NCI-H1417 treated with DMSO at 0.1 percent for 48 hours (cell line): ENCODE measurements around the gene KCNK15.
"Not testable (repeated sequence)": the region's sequence is repeated elsewhere in the genome, so short reads cannot be mapped to it uniquely, and the experiment has no call there.

Experiments used
- DNase-seq: peaks from one replicate; lab custom pipeline; 2025; lab: John Stamatoyannopoulos, UW

The KCNK15 gene

GRCh38 chr20:44745598-44746366 lies at the start of gene KCNK15:
Gene KCNK15 (plus strand): TSS chr20:44745865. CDS start chr20:44745911, 46 bp downstream.
- DNase-seq = no peak

GRCh38 chr20:44696315-44696714 lies 49.4 kb upstream of the KCNK15 start:
- no peak for DNase-seq

GRCh38 chr20:44697041-44697440 lies 48.6 kb upstream of the KCNK15 start:
- DNase-seq = not testable (repeated sequence)

GRCh38 chr20:44698351-44698750 lies 47.3 kb upstream of the KCNK15 start:
- DNase-seq = no peak

- no peak for DNase-seq
Measured at GRCh38 chr20:44700306-44700705, 45.4 kb upstream of the KCNK15 start.

GRCh38 chr20:44701118-44701857 lies 44.4 kb upstream of the KCNK15 start:
- DNase-seq = no peak

- DNase-seq = no peak
Measured at GRCh38 chr20:44701858-44702256, 43.8 kb upstream of the KCNK15 start.

GRCh38 chr20:44702776-44703175 lies 42.9 kb upstream of the KCNK15 start:
- no peak for DNase-seq

GRCh38 chr20:44703183-44703925 lies 42.3 kb upstream of the KCNK15 start:
- no peak for DNase-seq

- no peak for DNase-seq
Measured at GRCh38 chr20:44703956-44704488, 41.6 kb upstream of the KCNK15 start.

GRCh38 chr20:44704551-44704971 lies 41.1 kb upstream of the KCNK15 start:
- DNase-seq = no peak

GRCh38 chr20:44705364-44706094 lies 40.1 kb upstream of the KCNK15 start:
- DNase-seq = no peak

- DNase-seq = no peak
Measured at GRCh38 chr20:44706301-44707017, 39.2 kb upstream of the KCNK15 start.

- DNase-seq = no peak
Measured at GRCh38 chr20:44707018-44707579, 38.6 kb upstream of the KCNK15 start.

- DNase-seq = no peak
Measured at GRCh38 chr20:44709380-44709779, 36.3 kb upstream of the KCNK15 start.

GRCh38 chr20:44709797-44710196 lies 35.9 kb upstream of the KCNK15 start:
- no peak for DNase-seq

- DNase-seq = no peak
Measured at GRCh38 chr20:44711237-44711636, 34.4 kb upstream of the KCNK15 start.

- no peak for DNase-seq
Measured at GRCh38 chr20:44714102-44714700, 31.5 kb upstream of the KCNK15 start.

- no peak for DNase-seq
Measured at GRCh38 chr20:44714701-44715498, 30.8 kb upstream of the KCNK15 start, which contains the start of gene CCN5. Gene CCN5 (plus strand): TSS chr20:44715369. CDS start chr20:44715391, 22 bp downstream.
